ENCODE results near the gene CEP164. TPM values are rescaled to one million over a fixed set of nuclear protein-coding genes. Genes with fewer than 3 reads are reported as not detected.
A peak's percentile ranks its signal among the peaks of the same experiment; 100 is the strongest.

The CEP164 gene
- 21.0 to 23.5 TPM (median 21.8 TPM) in 3 replicates for total RNA-seq (2021)
- percentile 53 among the genes with signal in this experiment for Bru-seq, nascent RNA
- long read RNA-seq, experiment 1, partial matches to known transcripts: 4 of 32 reads
- long read RNA-seq, experiment 1, other reads (novel, unspliced or antisense): 26 of 32 reads
- long read RNA-seq, experiment 2, partial matches to known transcripts: 6 of 13 reads
- long read RNA-seq, experiment 2, other reads (novel, unspliced or antisense): 5 of 13 reads
- long read RNA-seq, experiment 3, partial matches to known transcripts: 0 of 5 reads
- long read RNA-seq, experiment 3, other reads (novel, unspliced or antisense): 1 of 5 reads

DNA sequence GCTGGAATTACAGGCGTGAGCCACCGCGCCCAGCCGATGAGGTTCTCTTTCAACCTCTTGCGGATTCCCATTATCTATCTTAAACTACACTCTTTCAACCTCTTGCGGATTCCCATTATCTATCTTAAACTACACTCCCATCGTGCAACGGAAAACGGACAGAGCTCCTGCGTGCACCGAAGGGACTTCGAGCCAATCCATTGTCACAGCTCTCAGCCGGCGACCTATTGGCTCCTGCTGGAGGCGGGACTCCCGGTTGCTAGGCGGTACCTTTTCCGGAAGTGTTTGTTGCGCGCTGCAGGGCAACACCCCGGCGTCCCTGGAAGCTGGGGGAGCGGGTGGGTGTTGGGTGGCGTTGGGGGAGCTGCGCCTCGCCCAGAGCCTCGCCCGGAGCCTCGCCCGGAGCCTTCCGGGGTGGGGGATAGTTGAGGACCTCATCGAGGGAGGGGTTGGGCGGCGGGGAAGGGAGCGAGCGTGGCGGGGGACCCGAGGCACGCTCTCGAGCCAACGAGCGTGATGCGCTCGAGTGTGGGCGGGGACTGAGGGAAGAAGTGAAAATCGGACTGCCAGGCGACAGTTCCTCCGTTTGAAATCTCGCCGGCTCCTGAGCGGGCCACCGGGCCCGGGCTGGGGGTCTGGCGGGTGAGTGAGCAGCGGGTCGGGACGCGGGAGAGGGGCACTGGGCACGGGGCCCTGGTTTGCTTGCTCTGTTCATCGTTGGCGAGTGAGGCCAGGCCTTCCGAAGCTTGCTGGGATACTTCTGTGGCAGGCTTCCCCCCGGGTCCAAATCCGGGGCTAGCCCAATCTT is at the start of gene CEP164:
CEP164 (plus strand) TSS at position 288 of the 808 bp plus-strand sequence. CDS start 10,733 bp downstream, outside the sequence.
- ATAC-seq: peak; percentile 97
- H3K4me1 Mint-ChIP-seq: no peaks in the 10 kb centered on the region
- H3K27ac Mint-ChIP-seq: no peak within 1 kb of the TSS; the same call in 1 of the 2 replicates
- H3K36me3 Mint-ChIP-seq: no peaks in the 10 kb centered on the region
- H3K9me3 Mint-ChIP-seq: no peaks in the 10 kb centered on the region
- peak; percentile 88 for TF ChIP-seq SP1 (CRISPR knock-in tag; conservative IDR thresholded peaks at IDR 0.05)
- TF ChIP-seq NFYB (CRISPR knock-in tag; conservative IDR thresholded peaks at IDR 0.05; ENCODE audit: low read depth): peak; percentile 97
- TF ChIP-seq FOXK1 (CRISPR knock-in tag; IDR thresholded peaks at IDR 0.05): peak; percentile 66; the same call in 1 of the 2 replicates
- 0 out of 2 replicates have a peak, but pooled peaks have one; percentile 37 for TF ChIP-seq ZMAT4 (CRISPR knock-in tag; IDR thresholded peaks at IDR 0.05)
- TF ChIP-seq GABPB1 (CRISPR knock-in tag; IDR thresholded peaks at IDR 0.05): peak; percentile 80
- no peak for TF ChIP-seq ATF2 (CRISPR knock-in tag; IDR thresholded peaks at IDR 0.05; ENCODE audit: borderline replicate concordance, low read depth)
- TF ChIP-seq CDX4 (CRISPR knock-in tag; IDR thresholded peaks at IDR 0.05; ENCODE audit: borderline replicate concordance): no peak
- H3K4me3 Mint-ChIP-seq: no peak within 1 kb of the TSS
- H3K27me3 Mint-ChIP-seq (ENCODE audit: low read depth): no peaks in the 10 kb centered on the region; the same call in 1 of the 2 replicates
- DNase-seq (ENCODE audit: low spot score): peak; percentile 93
- POLR2A ChIA-PET: interaction anchor here (0.6 to 1.1 kb wide), 4 partner anchors 9 to 549 kb away, joined by 3 to 7 read pairs (median 4); no protein-coding TSS in a partner anchor
- CTCF ChIA-PET: interaction anchor here (0.6 to 2.2 kb wide), 15 partner anchors 10 to 489 kb away, joined by 3 to 19 read pairs (median 4); partner anchors contain the start of genes BACE1, PCSK7 and RNF214

DNA sequence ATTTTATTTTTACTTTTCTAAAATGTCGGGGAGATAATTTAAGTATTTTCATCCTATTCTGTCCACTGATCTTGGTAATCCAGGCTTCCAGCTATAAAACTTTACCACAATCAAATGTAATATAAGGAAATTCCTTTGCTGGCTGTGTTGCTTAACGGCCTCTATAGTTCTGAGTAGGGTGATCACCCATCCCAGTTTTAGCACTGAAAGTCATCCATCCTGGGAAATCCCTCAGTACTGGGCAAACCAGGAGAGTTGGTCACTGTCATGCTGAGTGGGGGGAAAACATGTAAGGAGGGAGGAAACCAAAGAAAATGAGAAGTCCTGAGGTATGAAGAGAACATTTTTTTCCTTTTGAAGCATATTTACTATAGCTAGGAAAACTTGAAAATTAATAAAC is 49.3 kb upstream of the CEP164 start:
- ChIA-PET CTCF (no interaction called here), POLR2A (no interaction called here)
- Mint-ChIP-seq H3K4me1 (no peaks in the 10 kb centered on the region), H3K27ac (no peak overlapping the region), H3K36me3 (peaks cover 42% of the 10 kb centered on the region), H3K4me3 (no peak overlapping the region), H3K9me3 (no peaks in the 10 kb centered on the region), H3K27me3 (ENCODE audit: low read depth) (no peaks in the 10 kb centered on the region)
- DNase-seq (ENCODE audit: low spot score) (no peak), ATAC-seq (no peak)
- TF ChIP-seq TEAD4 (CRISPR knock-in tag; IDR thresholded peaks at IDR 0.05) (no peak), SP1 (CRISPR knock-in tag; conservative IDR thresholded peaks at IDR 0.05) (no peak)

- H3K4me1 Mint-ChIP-seq: no peaks in the 10 kb centered on the region
Measured at GRCh38 chr11:117279711-117280376, 47.8 kb upstream of the CEP164 start.

More at GRCh38 chr11:117279711-117280376, 47.8 kb upstream of the CEP164 start:
- Mint-ChIP-seq H3K9me3 (no peaks in the 10 kb centered on the region), H3K36me3 (peaks cover 44% of the 10 kb centered on the region), H3K27me3 (ENCODE audit: low read depth) (no peaks in the 10 kb centered on the region), H3K27ac (no peak overlapping the region), H3K4me3 (no peak overlapping the region)
- ATAC-seq: no peak
- ChIA-PET POLR2A (no interaction called here), CTCF (no interaction called here)
- DNase-seq (ENCODE audit: low spot score): no peak
- TF ChIP-seq CBFB (CRISPR knock-in tag; IDR thresholded peaks at IDR 0.05; ENCODE audit: low read depth) (no peak), SP1 (CRISPR knock-in tag; conservative IDR thresholded peaks at IDR 0.05) (no peak), SMAD4 (CRISPR knock-in tag; IDR thresholded peaks at IDR 0.05) (no peak)
- TF ChIP-seq, protein P1, sequence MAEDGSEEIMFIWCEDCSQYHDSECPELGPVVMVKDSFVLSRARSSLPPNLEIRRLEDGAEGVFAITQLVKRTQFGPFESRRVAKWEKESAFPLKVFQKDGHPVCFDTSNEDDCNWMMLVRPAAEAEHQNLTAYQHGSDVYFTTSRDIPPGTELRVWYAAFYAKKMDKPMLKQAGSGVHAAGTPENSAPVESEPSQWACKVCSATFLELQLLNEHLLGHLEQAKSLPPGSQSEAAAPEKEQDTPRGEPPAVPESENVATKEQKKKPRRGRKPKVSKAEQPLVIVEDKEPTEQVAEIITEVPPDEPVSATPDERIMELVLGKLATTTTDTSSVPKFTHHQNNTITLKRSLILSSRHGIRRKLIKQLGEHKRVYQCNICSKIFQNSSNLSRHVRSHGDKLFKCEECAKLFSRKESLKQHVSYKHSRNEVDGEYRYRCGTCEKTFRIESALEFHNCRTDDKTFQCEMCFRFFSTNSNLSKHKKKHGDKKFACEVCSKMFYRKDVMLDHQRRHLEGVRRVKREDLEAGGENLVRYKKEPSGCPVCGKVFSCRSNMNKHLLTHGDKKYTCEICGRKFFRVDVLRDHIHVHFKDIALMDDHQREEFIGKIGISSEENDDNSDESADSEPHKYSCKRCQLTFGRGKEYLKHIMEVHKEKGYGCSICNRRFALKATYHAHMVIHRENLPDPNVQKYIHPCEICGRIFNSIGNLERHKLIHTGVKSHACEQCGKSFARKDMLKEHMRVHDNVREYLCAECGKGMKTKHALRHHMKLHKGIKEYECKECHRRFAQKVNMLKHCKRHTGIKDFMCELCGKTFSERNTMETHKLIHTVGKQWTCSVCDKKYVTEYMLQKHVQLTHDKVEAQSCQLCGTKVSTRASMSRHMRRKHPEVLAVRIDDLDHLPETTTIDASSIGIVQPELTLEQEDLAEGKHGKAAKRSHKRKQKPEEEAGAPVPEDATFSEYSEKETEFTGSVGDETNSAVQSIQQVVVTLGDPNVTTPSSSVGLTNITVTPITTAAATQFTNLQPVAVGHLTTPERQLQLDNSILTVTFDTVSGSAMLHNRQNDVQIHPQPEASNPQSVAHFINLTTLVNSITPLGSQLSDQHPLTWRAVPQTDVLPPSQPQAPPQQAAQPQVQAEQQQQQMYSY (CRISPR knock-in tag; IDR thresholded peaks at IDR 0.05): no peak
- TF ChIP-seq, protein P2, sequence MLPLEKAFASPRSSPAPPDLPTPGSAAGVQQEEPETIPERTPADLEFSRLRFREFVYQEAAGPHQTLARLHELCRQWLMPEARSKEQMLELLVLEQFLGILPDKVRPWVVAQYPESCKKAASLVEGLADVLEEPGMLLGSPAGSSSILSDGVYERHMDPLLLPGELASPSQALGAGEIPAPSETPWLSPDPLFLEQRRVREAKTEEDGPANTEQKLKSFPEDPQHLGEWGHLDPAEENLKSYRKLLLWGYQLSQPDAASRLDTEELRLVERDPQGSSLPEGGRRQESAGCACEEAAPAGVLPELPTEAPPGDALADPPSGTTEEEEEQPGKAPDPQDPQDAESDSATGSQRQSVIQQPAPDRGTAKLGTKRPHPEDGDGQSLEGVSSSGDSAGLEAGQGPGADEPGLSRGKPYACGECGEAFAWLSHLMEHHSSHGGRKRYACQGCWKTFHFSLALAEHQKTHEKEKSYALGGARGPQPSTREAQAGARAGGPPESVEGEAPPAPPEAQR (CRISPR knock-in tag; IDR thresholded peaks at IDR 0.05): no peak
- TF ChIP-seq, protein P3, sequence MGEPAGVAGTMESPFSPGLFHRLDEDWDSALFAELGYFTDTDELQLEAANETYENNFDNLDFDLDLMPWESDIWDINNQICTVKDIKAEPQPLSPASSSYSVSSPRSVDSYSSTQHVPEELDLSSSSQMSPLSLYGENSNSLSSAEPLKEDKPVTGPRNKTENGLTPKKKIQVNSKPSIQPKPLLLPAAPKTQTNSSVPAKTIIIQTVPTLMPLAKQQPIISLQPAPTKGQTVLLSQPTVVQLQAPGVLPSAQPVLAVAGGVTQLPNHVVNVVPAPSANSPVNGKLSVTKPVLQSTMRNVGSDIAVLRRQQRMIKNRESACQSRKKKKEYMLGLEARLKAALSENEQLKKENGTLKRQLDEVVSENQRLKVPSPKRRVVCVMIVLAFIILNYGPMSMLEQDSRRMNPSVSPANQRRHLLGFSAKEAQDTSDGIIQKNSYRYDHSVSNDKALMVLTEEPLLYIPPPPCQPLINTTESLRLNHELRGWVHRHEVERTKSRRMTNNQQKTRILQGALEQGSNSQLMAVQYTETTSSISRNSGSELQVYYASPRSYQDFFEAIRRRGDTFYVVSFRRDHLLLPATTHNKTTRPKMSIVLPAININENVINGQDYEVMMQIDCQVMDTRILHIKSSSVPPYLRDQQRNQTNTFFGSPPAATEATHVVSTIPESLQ (CRISPR knock-in tag; IDR thresholded peaks at IDR 0.05): no peak
